ENCODE measurements around the gene CRABP1. TPM values are rescaled to one million over a fixed set of nuclear protein-coding genes. Genes with fewer than 3 reads are reported as not detected.

The CRABP1 gene
- total RNA-seq, 1 experiment from 2014 or later = 0.47 TPM

GRCh38 chr15:78329625-78330024, 10.5 kb upstream of the CRABP1 start:
- Histone ChIP-seq H3K9ac (ENCODE audit: low read length) (no peak overlapping the region), H2AFZ (ENCODE audit: low read depth, low read length, poor library complexity, severe bottlenecking) (no peak overlapping the region), H3K4me3 (replicated peaks in 1 of 2; ENCODE audit: low read depth in 1 of 2, low read length in 2 of 2) (no peak overlapping the region), H3K4me2 (ENCODE audit: low read length) (no peak overlapping the region), H4K20me1 (ENCODE audit: insufficient read depth) (no peaks in the 10 kb centered on the region), H3K9me2 (ENCODE audit: insufficient read depth) (no peaks in the 10 kb centered on the region), H3K36me3 (ENCODE audit: control insufficient read depth in 1 of 2, insufficient read depth in 2 of 2, low read length in 2 of 2) (no peaks in the 10 kb centered on the region), H3K4me1 (ENCODE audit: control insufficient read depth in 1 of 2, insufficient read depth in 2 of 2, low read length in 2 of 2) (peaks cover 0 to 4% of the 10 kb centered on the region in 2 experiments; a peak in 1 of 4 replicates), H3K79me2 (ENCODE audit: insufficient read depth, low read length) (no peaks in the 10 kb centered on the region), H3K27me3 (ENCODE audit: insufficient read depth, low read length) (no peaks in the 10 kb centered on the region), H3K27ac (ENCODE audit: low read depth, low read length) (no peak overlapping the region), H3K9me3 (ENCODE audit: control insufficient read depth in 1 of 2, insufficient read depth in 1 of 2, low read depth in 1 of 2, low read length in 2 of 2) (no peaks in the 10 kb centered on the region)
- ChIA-PET CTCF (no interaction called here), RAD21 (ENCODE audit: low non-redundant PET in 1 of 2, low total read pairs in 2 of 2, uncharacterized antibody in 2 of 2, unreplicated experiment in 2 of 2) (no interaction called here), POLR2A (no interaction called here)
- intact Hi-C loops (cut with micrococcal nuclease) = no loop called here
- TF ChIP-seq ZFX (IDR thresholded peaks at IDR 0.05) (no peak), FOSL1 (IDR thresholded peaks at IDR 0.05; ENCODE audit: low read depth) (no peak), CEBPB (IDR thresholded peaks at IDR 0.05; ENCODE audit: low read depth) (no peak), SIN3A (IDR thresholded peaks at IDR 0.05; ENCODE audit: low read depth) (no peak), EZH2 (IDR thresholded peaks at IDR 0.05) (no peak), ELF1 (IDR thresholded peaks at IDR 0.05; ENCODE audit: borderline replicate concordance, low read depth) (no peak)
- DNase-seq (ENCODE audit: low read depth, low spot score) (no peak), ATAC-seq (no peak)
- BruUV-seq (replicated peaks) = no TSS peak

- BruUV-seq (replicated peaks) = no TSS peak
- ATAC-seq = no peak
- H3K9me2 ChIP-seq (ENCODE audit: insufficient read depth) = no peaks in the 10 kb centered on the region
- no peak overlapping the region for H3K27ac ChIP-seq (ENCODE audit: low read depth, low read length)
- ChIA-PET RAD21 (ENCODE audit: low non-redundant PET in 1 of 2, low total read pairs in 2 of 2, uncharacterized antibody in 2 of 2, unreplicated experiment in 2 of 2) (no interaction called here), CTCF (no interaction called here), POLR2A (no interaction called here)
- intact Hi-C loops (cut with micrococcal nuclease) = no loop called here
- H3K27me3 ChIP-seq (ENCODE audit: insufficient read depth, low read length) = 0 out of 2 replicates have a peak, but pooled peaks cover 3% of the 10 kb centered on the region
- H4K20me1 ChIP-seq (ENCODE audit: insufficient read depth) = no peaks in the 10 kb centered on the region
- H2AFZ ChIP-seq (ENCODE audit: low read depth, low read length, poor library complexity, severe bottlenecking) = no peak overlapping the region
- H3K9me3 ChIP-seq (ENCODE audit: control insufficient read depth in 1 of 2, insufficient read depth in 1 of 2, low read depth in 1 of 2, low read length in 2 of 2) = no peaks in the 10 kb centered on the region
- H3K79me2 ChIP-seq (ENCODE audit: insufficient read depth, low read length) = no peaks in the 10 kb centered on the region
- DNase-seq (ENCODE audit: low read depth, low spot score) = no peak
- no peaks in the 10 kb centered on the region for H3K36me3 ChIP-seq (ENCODE audit: control insufficient read depth in 1 of 2, insufficient read depth in 2 of 2, low read length in 2 of 2)
- no peak overlapping the region for H3K9ac ChIP-seq (ENCODE audit: low read length)
- no peak overlapping the region for H3K4me2 ChIP-seq (ENCODE audit: low read length)
- H3K4me3 ChIP-seq (replicated peaks in 1 of 2; ENCODE audit: low read depth in 1 of 2, low read length in 2 of 2) = no peak overlapping the region
- H3K4me1 ChIP-seq (ENCODE audit: control insufficient read depth in 1 of 2, insufficient read depth in 2 of 2, low read length in 2 of 2) = no peaks in the 10 kb centered on the region
- TF ChIP-seq SIN3A (IDR thresholded peaks at IDR 0.05; ENCODE audit: low read depth) (no peak), POLR2AphosphoS5 (IDR thresholded peaks at IDR 0.05; ENCODE audit: low read depth, low read length) (no peak), REST (IDR thresholded peaks at IDR 0.05; ENCODE audit: low read depth) (no peak), CBX3 (IDR thresholded peaks at IDR 0.05; ENCODE audit: low read depth) (no peak), TCF7L2 (IDR thresholded peaks at IDR 0.05; ENCODE audit: borderline replicate concordance, extremely low read depth, insufficient read depth, insufficient read length) (no peak), SP1 (IDR thresholded peaks at IDR 0.05; ENCODE audit: low read depth) (no peak), MAX (IDR thresholded peaks at IDR 0.05) (no peak), EGR1 (IDR thresholded peaks at IDR 0.05; ENCODE audit: low read depth) (no peak), ELF1 (IDR thresholded peaks at IDR 0.05; ENCODE audit: borderline replicate concordance, low read depth) (no peak), YY1 (IDR thresholded peaks at IDR 0.05; ENCODE audit: extremely low read depth, insufficient replicate concordance, low read depth, low read length) (no peak), CEBPB (IDR thresholded peaks at IDR 0.05; ENCODE audit: low read depth) (no peak), ATF3 (IDR thresholded peaks at IDR 0.05) (no peak), FOSL1 (IDR thresholded peaks at IDR 0.05; ENCODE audit: low read depth) (no peak), ZNF274 (IDR thresholded peaks at IDR 0.05; ENCODE audit: low read depth, low read length) (no peak)
These were observed 5.3 kb upstream of the CRABP1 start for GRCh38 chr15:78334845-78335244.

Data from HCT116 (cell line).